ENCODE data around the gene CSF2. TPM values are rescaled to one million over a fixed set of nuclear protein-coding genes. Genes with fewer than 3 reads are reported as not detected.

CSF2 gene
- total RNA-seq, 1 donor from 2014 or later = not detected

DNA sequence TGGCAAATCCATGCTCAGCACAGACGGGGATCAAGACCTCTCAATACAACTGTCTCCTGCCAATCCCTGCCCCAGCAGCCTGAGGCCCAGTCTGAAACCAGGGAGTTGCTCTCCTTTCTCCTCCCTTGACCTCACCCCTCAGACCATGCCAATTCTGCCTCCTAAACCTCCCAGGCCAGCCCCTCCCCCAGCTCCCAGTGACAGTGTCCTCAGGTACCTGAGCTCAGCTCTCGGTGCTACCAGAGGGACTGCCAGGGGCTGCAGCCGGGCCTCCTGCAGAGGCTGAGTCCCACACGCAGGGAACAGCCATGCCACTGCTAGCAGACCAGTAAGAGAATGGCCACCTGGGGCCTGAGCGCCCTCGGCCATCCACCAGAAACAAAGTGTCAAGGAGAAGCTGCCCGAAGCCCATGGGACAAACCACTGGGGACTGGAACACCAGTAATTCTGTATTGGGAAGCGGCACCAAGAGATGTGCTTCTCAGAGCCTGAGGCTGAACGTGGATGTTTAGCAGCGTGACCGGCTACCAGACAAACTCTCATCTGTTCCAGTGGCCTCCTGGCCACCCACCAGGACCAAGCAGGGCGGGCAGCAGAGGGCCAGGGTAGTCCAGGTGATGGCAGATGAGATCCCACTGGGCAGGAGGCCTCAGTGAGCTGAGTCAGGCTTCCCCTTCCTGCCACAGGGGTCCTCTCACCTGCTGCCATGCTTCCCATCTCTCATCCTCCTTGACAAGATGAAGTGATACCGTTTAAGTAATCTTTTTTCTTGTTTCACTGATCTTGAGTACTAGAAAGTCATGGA lies 13.7 kb upstream of the CSF2 start:
- Histone ChIP-seq H3K27ac (ENCODE audit: low read depth, low read length) (no peak overlapping the region), H3K4me1 (ENCODE audit: control insufficient read depth in 3 of 3, insufficient read depth in 3 of 3, low read length in 3 of 3) (peaks cover 0 to 2% (median 0%) of the 10 kb centered on the region in 3 donors), H3K27me3 (ENCODE audit: control insufficient read depth in 3 of 3, insufficient read depth in 3 of 3, low read length in 3 of 3) (no peaks in the 10 kb centered on the region), H3K4me3 (ENCODE audit: low read length in 3 of 3) (no peak overlapping the region), H3K9me3 (ENCODE audit: control insufficient read depth in 3 of 3, low read length in 3 of 3) (no peaks in the 10 kb centered on the region), H3K36me3 (ENCODE audit: control insufficient read depth in 3 of 3, insufficient read depth in 3 of 3, low read length in 3 of 3) (no peaks in the 10 kb centered on the region), H3K9ac (ENCODE audit: low read depth in 1 of 3, low read length in 3 of 3) (no peak overlapping the region)

DNA sequence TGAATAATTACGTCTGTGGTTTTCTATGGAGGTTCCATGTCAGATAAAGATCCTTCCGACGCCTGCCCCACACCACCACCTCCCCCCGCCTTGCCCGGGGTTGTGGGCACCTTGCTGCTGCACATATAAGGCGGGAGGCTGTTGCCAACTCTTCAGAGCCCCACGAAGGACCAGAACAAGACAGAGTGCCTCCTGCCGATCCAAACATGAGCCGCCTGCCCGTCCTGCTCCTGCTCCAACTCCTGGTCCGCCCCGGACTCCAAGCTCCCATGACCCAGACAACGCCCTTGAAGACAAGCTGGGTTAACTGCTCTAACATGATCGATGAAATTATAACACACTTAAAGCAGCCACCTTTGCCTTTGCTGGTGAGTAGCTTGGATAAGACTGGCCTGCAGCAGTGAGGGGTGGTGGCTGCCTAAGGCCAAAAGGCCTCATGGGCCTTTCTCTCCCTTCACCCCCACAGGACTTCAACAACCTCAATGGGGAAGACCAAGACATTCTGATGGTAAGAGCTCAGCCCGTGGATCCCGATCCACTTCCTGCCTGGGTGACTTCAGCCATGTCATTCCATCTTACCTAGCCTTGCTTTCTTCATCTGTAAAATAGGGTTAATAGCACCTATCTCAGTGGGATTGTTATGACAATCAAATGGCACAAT lies 13.0 kb upstream of the CSF2 start, which contains the start of gene IL3:
IL3 (plus strand) TSS at position 155 of the 661 bp plus-strand sequence; CDS start at position 207, 52 bp downstream.
- Histone ChIP-seq H3K4me3 (ENCODE audit: low read length in 3 of 3) (no peak within 1 kb of the TSS), H3K27ac (ENCODE audit: low read depth, low read length) (no peak within 1 kb of the TSS), H3K36me3 (ENCODE audit: control insufficient read depth in 3 of 3, insufficient read depth in 3 of 3, low read length in 3 of 3) (no peaks in the 10 kb centered on the region), H3K27me3 (ENCODE audit: control insufficient read depth in 3 of 3, insufficient read depth in 3 of 3, low read length in 3 of 3) (no peaks in the 10 kb centered on the region), H3K9me3 (ENCODE audit: control insufficient read depth in 3 of 3, low read length in 3 of 3) (no peaks in the 10 kb centered on the region), H3K9ac (ENCODE audit: low read depth in 1 of 3, low read length in 3 of 3) (no peak within 1 kb of the TSS), H3K4me1 (ENCODE audit: control insufficient read depth in 3 of 3, insufficient read depth in 3 of 3, low read length in 3 of 3) (peaks cover 0 to 2% (median 0%) of the 10 kb centered on the region in 3 donors)

DNA sequence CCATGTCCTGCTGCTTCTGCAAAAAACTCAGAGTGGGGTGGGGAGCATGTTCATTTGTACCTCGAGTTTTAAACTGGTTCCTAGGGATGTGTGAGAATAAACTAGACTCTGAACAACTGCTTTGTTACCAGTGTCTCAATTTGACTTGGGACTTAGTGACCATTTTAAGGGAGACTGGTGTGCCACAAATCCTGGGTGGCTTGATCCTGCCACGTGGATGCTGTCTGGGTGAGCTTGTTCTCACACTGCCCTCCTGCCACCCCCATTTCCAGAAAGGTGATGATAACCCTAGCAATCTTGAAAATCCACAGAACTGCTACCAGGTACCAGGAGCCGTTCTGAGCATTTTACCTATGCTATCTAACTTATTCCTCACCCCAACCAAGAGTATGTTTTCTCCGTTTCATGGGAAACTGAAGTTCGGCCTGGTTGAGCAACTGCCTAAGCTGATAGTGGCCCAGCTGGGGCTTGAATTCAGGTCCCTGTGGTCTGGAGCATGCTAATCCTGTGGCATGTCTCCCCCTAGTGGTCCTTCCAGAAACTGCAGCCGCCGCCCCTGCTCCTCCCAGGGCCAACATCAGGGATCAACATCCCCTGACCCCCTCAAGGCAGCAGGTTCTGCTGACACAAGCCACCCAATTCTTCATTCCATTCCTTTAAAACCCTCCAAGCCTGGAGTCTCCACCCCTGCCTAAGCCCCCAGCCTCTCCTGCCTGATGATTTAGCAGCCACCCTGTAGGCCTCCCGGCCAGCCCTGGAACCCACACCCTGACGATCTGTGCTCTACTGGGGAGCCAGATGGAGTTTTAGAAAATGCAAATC lies 10.3 kb upstream of the CSF2 start:
- Histone ChIP-seq H3K4me3 (ENCODE audit: low read length in 3 of 3) (no peak overlapping the region), H3K9me3 (ENCODE audit: control insufficient read depth in 3 of 3, low read length in 3 of 3) (no peaks in the 10 kb centered on the region), H3K27ac (ENCODE audit: low read depth, low read length) (no peak overlapping the region), H3K27me3 (ENCODE audit: control insufficient read depth in 3 of 3, insufficient read depth in 3 of 3, low read length in 3 of 3) (no peaks in the 10 kb centered on the region), H3K4me1 (ENCODE audit: control insufficient read depth in 3 of 3, insufficient read depth in 3 of 3, low read length in 3 of 3) (peaks cover 0 to 2% (median 0%) of the 10 kb centered on the region in 3 donors), H3K9ac (ENCODE audit: low read depth in 1 of 3, low read length in 3 of 3) (no peak overlapping the region), H3K36me3 (ENCODE audit: control insufficient read depth in 3 of 3, insufficient read depth in 3 of 3, low read length in 3 of 3) (no peaks in the 10 kb centered on the region)

DNA sequence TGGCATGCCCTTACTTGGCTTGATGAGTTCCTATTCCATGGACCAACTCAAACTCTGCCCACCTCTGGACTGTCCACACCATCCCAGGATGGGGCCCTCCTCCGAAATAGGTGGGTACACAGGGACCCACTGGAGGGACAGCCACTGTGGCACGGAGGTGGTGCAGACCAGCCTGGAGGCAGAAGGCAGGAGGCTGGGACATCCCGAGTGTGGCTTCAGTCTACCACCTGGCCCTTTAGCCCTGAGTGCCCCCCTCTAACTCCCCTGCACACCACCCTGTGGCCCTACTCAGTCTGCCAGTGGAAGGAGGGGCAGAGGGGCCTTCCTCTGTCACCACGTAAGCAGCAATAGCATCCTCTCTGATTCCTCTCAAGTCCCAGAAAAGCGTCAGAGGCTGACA lies 9.4 kb upstream of the CSF2 start:
- Histone ChIP-seq H3K27me3 (ENCODE audit: control insufficient read depth in 3 of 3, insufficient read depth in 3 of 3, low read length in 3 of 3) (no peaks in the 10 kb centered on the region), H3K9ac (ENCODE audit: low read depth in 1 of 3, low read length in 3 of 3) (no peak overlapping the region), H3K36me3 (ENCODE audit: control insufficient read depth in 3 of 3, insufficient read depth in 3 of 3, low read length in 3 of 3) (no peaks in the 10 kb centered on the region), H3K4me1 (ENCODE audit: control insufficient read depth in 3 of 3, insufficient read depth in 3 of 3, low read length in 3 of 3) (peaks cover 0 to 2% (median 0%) of the 10 kb centered on the region in 3 donors), H3K4me3 (ENCODE audit: low read length in 3 of 3) (no peak overlapping the region), H3K9me3 (ENCODE audit: control insufficient read depth in 3 of 3, low read length in 3 of 3) (no peaks in the 10 kb centered on the region), H3K27ac (ENCODE audit: low read depth, low read length) (no peak overlapping the region)

DNA sequence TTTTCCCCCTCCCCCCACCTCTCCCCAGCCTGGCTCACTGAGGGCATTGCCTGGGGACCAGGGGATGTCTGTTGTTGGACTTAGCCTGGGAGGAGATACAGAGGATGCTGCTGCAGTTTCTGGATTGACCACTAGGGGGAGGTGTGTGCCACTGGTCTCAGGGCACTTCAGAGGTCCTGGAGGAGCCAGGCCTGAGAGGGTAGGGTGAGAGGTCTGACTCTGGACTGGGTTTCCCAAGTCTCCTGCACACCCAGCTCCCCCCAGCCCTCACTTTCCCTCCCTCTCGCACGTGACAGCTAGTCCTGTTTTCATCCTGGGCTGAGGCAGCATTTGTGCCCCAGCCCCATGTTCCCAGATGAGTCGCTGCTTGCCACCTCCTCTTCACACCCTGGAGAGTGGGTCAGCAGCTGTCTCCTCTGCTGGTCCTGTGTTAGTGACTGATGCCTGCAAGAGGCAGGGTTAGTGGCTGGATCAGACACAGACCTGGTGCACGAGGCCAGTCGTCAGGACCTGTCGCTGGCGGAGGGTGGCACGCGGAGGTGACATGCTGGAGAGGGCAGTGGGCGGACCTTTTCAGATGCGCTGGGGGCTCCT lies 8.8 kb upstream of the CSF2 start:
- H3K27ac ChIP-seq (ENCODE audit: low read depth, low read length) = no peak overlapping the region
- peaks cover 0 to 2% (median 0%) of the 10 kb centered on the region in 3 donors for H3K4me1 ChIP-seq (ENCODE audit: control insufficient read depth in 3 of 3, insufficient read depth in 3 of 3, low read length in 3 of 3)
- no peak overlapping the region for H3K9ac ChIP-seq (ENCODE audit: low read depth in 1 of 3, low read length in 3 of 3)
- H3K27me3 ChIP-seq (ENCODE audit: control insufficient read depth in 3 of 3, insufficient read depth in 3 of 3, low read length in 3 of 3) = no peaks in the 10 kb centered on the region
- no peaks in the 10 kb centered on the region for H3K9me3 ChIP-seq (ENCODE audit: control insufficient read depth in 3 of 3, low read length in 3 of 3)
- H3K4me3 ChIP-seq (ENCODE audit: low read length in 3 of 3) = no peak overlapping the region
- no peaks in the 10 kb centered on the region for H3K36me3 ChIP-seq (ENCODE audit: control insufficient read depth in 3 of 3, insufficient read depth in 3 of 3, low read length in 3 of 3)

DNA sequence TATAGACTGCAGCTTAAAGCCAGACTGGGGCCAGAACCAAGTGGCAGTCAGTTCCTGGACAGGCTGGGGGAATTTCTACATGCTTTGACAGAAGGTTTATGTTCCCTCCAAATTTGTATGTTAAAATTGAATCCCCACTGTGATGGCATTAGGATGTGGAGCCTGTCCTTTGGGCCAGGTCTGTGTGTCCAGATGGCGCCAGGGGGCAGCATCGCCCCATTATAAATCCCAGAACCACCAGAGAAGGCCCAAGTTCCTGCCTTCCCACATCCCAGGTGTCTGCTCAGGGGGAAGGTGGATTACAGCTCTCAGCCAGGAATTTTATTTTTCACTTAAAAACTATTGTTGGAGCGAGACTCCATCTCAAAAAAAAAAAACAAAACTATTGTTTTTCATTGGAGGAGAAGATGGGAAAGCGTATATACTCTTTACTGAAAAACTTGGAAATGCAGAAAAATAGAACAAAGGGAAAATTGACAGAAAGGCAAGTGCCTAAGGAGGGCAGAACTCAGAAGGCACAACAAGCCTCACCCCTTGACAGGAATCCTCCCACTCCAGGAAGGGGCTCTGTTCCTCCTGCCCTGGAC lies 8.1 kb upstream of the CSF2 start:
- Histone ChIP-seq H3K27me3 (ENCODE audit: control insufficient read depth in 3 of 3, insufficient read depth in 3 of 3, low read length in 3 of 3) (no peaks in the 10 kb centered on the region), H3K27ac (ENCODE audit: low read depth, low read length) (no peak overlapping the region), H3K9ac (ENCODE audit: low read depth in 1 of 3, low read length in 3 of 3) (no peak overlapping the region), H3K9me3 (ENCODE audit: control insufficient read depth in 3 of 3, low read length in 3 of 3) (no peaks in the 10 kb centered on the region), H3K4me1 (ENCODE audit: control insufficient read depth in 3 of 3, insufficient read depth in 3 of 3, low read length in 3 of 3) (peaks cover 0 to 5% (median 0%) of the 10 kb centered on the region in 3 donors), H3K36me3 (ENCODE audit: control insufficient read depth in 3 of 3, insufficient read depth in 3 of 3, low read length in 3 of 3) (no peaks in the 10 kb centered on the region), H3K4me3 (ENCODE audit: low read length in 3 of 3) (no peak overlapping the region)

DNA sequence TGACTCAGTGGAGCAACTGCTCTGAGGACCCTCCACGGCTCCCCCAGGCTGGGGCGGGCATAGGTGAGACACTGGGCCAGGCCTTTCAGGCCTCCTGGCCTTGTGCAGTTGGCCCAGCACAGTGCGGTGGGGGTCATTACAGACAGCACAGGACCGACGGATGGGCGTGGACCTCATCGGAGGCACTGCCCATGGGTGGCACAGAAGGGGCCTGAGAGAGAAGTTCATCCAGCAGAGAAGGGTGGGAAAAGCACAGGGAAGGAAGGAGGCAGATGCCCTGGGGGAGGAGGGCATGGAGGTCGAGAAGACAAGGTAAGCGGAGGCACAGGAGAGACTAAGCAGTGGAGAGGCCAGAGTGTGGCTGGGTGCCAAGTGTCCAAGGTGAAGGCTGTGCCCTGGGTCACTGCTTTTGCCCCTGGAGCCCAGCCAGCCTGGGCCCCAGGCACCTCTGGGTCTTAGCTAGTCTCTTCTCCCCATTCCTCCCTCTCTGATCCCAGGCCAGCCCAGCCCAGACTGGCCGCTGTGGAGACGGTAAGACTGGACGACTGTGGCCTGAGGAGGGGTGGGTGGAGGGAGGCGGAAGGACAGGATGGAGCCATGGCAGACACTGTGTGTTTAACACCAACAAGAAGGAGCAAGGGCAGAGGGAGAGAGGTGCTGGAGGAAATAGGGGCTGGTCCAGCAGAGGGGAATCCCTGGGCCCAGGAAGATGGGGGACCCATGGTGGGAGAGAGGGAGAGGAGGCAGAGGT lies 7.5 kb upstream of the CSF2 start:
- Histone ChIP-seq H3K9ac (ENCODE audit: low read depth in 1 of 3, low read length in 3 of 3) (no peak overlapping the region), H3K36me3 (ENCODE audit: control insufficient read depth in 3 of 3, insufficient read depth in 3 of 3, low read length in 3 of 3) (no peaks in the 10 kb centered on the region), H3K27me3 (ENCODE audit: control insufficient read depth in 3 of 3, insufficient read depth in 3 of 3, low read length in 3 of 3) (no peaks in the 10 kb centered on the region), H3K9me3 (ENCODE audit: control insufficient read depth in 3 of 3, low read length in 3 of 3) (no peaks in the 10 kb centered on the region), H3K27ac (ENCODE audit: low read depth, low read length) (no peak overlapping the region), H3K4me1 (ENCODE audit: control insufficient read depth in 3 of 3, insufficient read depth in 3 of 3, low read length in 3 of 3) (peaks cover 0 to 6% (median 0%) of the 10 kb centered on the region in 3 donors), H3K4me3 (ENCODE audit: low read length in 3 of 3) (no peak overlapping the region)

DNA sequence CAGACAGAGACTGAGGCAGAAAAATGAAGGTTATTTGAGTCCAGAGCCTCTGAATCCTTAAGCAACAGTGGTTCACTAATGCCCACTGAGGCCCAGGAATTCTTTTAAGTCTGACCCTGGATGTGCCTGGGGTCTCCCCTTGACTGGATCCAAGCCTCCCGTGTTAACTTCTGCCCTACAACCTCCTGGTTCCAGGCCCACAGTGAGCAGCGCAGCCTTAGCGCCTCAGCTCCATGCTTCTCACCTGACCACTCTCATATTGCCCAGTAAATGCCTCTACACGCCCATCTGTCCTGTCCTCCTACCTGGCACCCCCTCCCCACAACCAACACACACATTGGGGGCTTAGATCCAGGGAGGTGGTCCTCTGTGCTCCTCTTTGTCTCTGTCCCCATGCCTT lies 6.7 kb upstream of the CSF2 start:
- Histone ChIP-seq H3K9me3 (ENCODE audit: control insufficient read depth in 3 of 3, low read length in 3 of 3) (no peaks in the 10 kb centered on the region), H3K36me3 (ENCODE audit: control insufficient read depth in 3 of 3, insufficient read depth in 3 of 3, low read length in 3 of 3) (no peaks in the 10 kb centered on the region), H3K27ac (ENCODE audit: low read depth, low read length) (no peak overlapping the region), H3K9ac (ENCODE audit: low read depth in 1 of 3, low read length in 3 of 3) (no peak overlapping the region), H3K4me3 (ENCODE audit: low read length in 3 of 3) (no peak overlapping the region), H3K27me3 (ENCODE audit: control insufficient read depth in 3 of 3, insufficient read depth in 3 of 3, low read length in 3 of 3) (no peaks in the 10 kb centered on the region), H3K4me1 (ENCODE audit: control insufficient read depth in 3 of 3, insufficient read depth in 3 of 3, low read length in 3 of 3) (peaks cover 0 to 6% (median 0%) of the 10 kb centered on the region in 3 donors)

DNA sequence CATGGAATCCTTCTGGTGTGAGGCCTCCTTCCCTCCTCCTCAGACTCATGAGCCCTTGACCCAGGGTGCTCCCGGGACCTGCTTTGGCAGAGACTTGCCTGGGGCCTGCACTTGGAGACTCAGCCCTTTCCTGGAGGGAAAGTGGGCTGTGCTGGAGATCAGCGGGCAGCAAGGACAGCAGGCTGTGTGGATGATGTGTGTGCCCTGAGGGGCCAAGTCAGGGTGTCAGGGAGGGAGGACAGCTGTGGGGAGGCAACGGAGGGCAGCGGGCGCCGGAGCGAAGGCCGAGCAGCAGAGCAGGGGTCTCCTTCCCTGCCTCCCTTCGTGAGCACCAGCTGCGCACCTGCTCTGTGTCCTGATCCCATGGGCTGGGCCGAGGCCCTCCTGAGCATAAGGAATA lies 6.1 kb upstream of the CSF2 start:
- H3K4me1 ChIP-seq (ENCODE audit: control insufficient read depth in 3 of 3, insufficient read depth in 3 of 3, low read length in 3 of 3) = peaks cover 0 to 6% (median 0%) of the 10 kb centered on the region in 3 donors
- no peaks in the 10 kb centered on the region for H3K27me3 ChIP-seq (ENCODE audit: control insufficient read depth in 3 of 3, insufficient read depth in 3 of 3, low read length in 3 of 3)
- H3K9ac ChIP-seq (ENCODE audit: low read depth in 1 of 3, low read length in 3 of 3) = no peak overlapping the region
- H3K27ac ChIP-seq (ENCODE audit: low read depth, low read length) = no peak overlapping the region
- H3K4me3 ChIP-seq (ENCODE audit: low read length in 3 of 3) = no peak overlapping the region
- no peaks in the 10 kb centered on the region for H3K36me3 ChIP-seq (ENCODE audit: control insufficient read depth in 3 of 3, insufficient read depth in 3 of 3, low read length in 3 of 3)
- no peaks in the 10 kb centered on the region for H3K9me3 ChIP-seq (ENCODE audit: control insufficient read depth in 3 of 3, low read length in 3 of 3)

All from skeletal muscle tissue (tissue), 4 donors.